Measurements from ENCODE around the gene SMIM33. TPM values are rescaled to one million over a fixed set of nuclear protein-coding genes. Genes with fewer than 3 reads are reported as not detected.

The SMIM33 gene
- total and polyA plus RNA-seq, 2 donors (not counting 1 experiment from before 2014, with no cell fraction given): not detected

- Histone ChIP-seq H2AFZ (ENCODE audit: low read length) (no peak overlapping the region), H3K4me3 (replicated peaks in 1 of 4; ENCODE audit: control extremely low read depth in 1 of 4, insufficient read depth in 1 of 4, low read depth in 3 of 4, low read length in 4 of 4) (no peak overlapping the region), H3K9ac (ENCODE audit: insufficient read depth, low read length) (no peak overlapping the region), H3K4me1 (ENCODE audit: control insufficient read depth, extremely low read depth, insufficient read depth, low read length) (no peaks in the 10 kb centered on the region), H3K4me2 (ENCODE audit: extremely low read depth, insufficient read depth, low read length) (no peak overlapping the region), H3K27ac (ENCODE audit: insufficient read depth, low read length) (no peak overlapping the region), H4K20me1 (ENCODE audit: control insufficient read depth, extremely low read depth, insufficient read depth, low read length) (no peaks in the 10 kb centered on the region), H3K9me3 (ENCODE audit: control insufficient read depth, insufficient read depth, low read depth, low read length) (no peaks in the 10 kb centered on the region), H3K79me2 (ENCODE audit: control insufficient read depth, insufficient read depth, low read length) (no peaks in the 10 kb centered on the region), H3K36me3 (ENCODE audit: control insufficient read depth, insufficient read depth, low read length) (no peaks in the 10 kb centered on the region), H3K27me3 (ENCODE audit: control insufficient read depth, insufficient read depth, low read length) (no peaks in the 10 kb centered on the region)
- TF ChIP-seq, protein P1, sequence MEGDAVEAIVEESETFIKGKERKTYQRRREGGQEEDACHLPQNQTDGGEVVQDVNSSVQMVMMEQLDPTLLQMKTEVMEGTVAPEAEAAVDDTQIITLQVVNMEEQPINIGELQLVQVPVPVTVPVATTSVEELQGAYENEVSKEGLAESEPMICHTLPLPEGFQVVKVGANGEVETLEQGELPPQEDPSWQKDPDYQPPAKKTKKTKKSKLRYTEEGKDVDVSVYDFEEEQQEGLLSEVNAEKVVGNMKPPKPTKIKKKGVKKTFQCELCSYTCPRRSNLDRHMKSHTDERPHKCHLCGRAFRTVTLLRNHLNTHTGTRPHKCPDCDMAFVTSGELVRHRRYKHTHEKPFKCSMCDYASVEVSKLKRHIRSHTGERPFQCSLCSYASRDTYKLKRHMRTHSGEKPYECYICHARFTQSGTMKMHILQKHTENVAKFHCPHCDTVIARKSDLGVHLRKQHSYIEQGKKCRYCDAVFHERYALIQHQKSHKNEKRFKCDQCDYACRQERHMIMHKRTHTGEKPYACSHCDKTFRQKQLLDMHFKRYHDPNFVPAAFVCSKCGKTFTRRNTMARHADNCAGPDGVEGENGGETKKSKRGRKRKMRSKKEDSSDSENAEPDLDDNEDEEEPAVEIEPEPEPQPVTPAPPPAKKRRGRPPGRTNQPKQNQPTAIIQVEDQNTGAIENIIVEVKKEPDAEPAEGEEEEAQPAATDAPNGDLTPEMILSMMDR (conservative IDR thresholded peaks at IDR 0.05 in 1 of 2, IDR thresholded peaks at IDR 0.05 in 1 of 2; ENCODE audit: low read depth in 1 of 2, low read length in 2 of 2): no peak
- peak in 1 of 2 donors; percentile 49 for DNase-seq (ENCODE audit: low read depth in 2 of 2)
Measured at GRCh38 chr5:139460455-139460854, 10.3 kb upstream of the SMIM33 start.

- no peaks in the 10 kb centered on the region for H3K79me2 ChIP-seq (ENCODE audit: control insufficient read depth, insufficient read depth, low read length)
- no peak overlapping the region for H3K4me2 ChIP-seq (ENCODE audit: extremely low read depth, insufficient read depth, low read length)
- no peak for DNase-seq (ENCODE audit: low read depth in 2 of 2)
Measured at GRCh38 chr5:139461176-139461575, 9.6 kb upstream of the SMIM33 start.

DNA sequence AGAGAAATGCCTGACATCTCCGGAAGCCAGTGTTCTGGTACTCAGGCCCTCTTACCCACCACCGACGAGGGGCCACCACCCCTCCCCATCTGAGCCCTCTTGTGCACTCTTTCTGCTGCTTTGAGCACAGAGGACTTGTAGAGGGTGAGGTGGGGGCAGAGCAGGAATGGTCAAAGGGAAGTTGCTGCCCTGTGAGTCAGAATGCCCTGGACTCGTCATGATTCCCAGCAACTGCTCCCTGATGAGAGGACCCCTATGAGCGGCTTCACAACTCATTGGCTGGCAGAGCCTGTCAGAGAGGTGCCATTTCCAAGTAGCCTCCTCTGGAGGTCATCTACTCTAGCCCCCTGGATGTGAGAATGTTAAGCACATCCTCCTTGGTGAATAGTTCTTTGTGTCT lies 9.1 kb upstream of the SMIM33 start:
- no peak overlapping the region for H3K4me2 ChIP-seq (ENCODE audit: extremely low read depth, insufficient read depth, low read length)
- H3K27me3 ChIP-seq (ENCODE audit: control insufficient read depth, insufficient read depth, low read length): no peaks in the 10 kb centered on the region
- peak; percentile 42 to 72 for DNase-seq (ENCODE audit: low read depth in 2 of 2)
- no peaks in the 10 kb centered on the region for H3K79me2 ChIP-seq (ENCODE audit: control insufficient read depth, insufficient read depth, low read length)
- TF ChIP-seq, protein P1 (conservative IDR thresholded peaks at IDR 0.05 in 1 of 2, IDR thresholded peaks at IDR 0.05 in 1 of 2; ENCODE audit: low read depth in 1 of 2, low read length in 2 of 2): no peak
- no peak for TF ChIP-seq EZH2 (IDR thresholded peaks at IDR 0.05; ENCODE audit: low read length, missing control alignments)
- no peak overlapping the region for H3K4me3 ChIP-seq (replicated peaks in 1 of 4; ENCODE audit: control extremely low read depth in 1 of 4, insufficient read depth in 1 of 4, low read depth in 3 of 4, low read length in 4 of 4)
- no peak overlapping the region for H2AFZ ChIP-seq (ENCODE audit: low read length)
- H3K27ac ChIP-seq (ENCODE audit: insufficient read depth, low read length): no peak overlapping the region
- H3K36me3 ChIP-seq (ENCODE audit: control insufficient read depth, insufficient read depth, low read length): no peaks in the 10 kb centered on the region
- no peaks in the 10 kb centered on the region for H3K4me1 ChIP-seq (ENCODE audit: control insufficient read depth, extremely low read depth, insufficient read depth, low read length)
- no peaks in the 10 kb centered on the region for H4K20me1 ChIP-seq (ENCODE audit: control insufficient read depth, extremely low read depth, insufficient read depth, low read length)
- no peaks in the 10 kb centered on the region for H3K9me3 ChIP-seq (ENCODE audit: control insufficient read depth, insufficient read depth, low read depth, low read length)
- no peak overlapping the region for H3K9ac ChIP-seq (ENCODE audit: insufficient read depth, low read length)

More at GRCh38 chr5:139461176-139461575, 9.6 kb upstream of the SMIM33 start:
- Histone ChIP-seq H3K27me3 (ENCODE audit: control insufficient read depth, insufficient read depth, low read length) (no peaks in the 10 kb centered on the region), H3K9me3 (ENCODE audit: control insufficient read depth, insufficient read depth, low read depth, low read length) (no peaks in the 10 kb centered on the region), H4K20me1 (ENCODE audit: control insufficient read depth, extremely low read depth, insufficient read depth, low read length) (no peaks in the 10 kb centered on the region), H3K4me3 (replicated peaks in 1 of 4; ENCODE audit: control extremely low read depth in 1 of 4, insufficient read depth in 1 of 4, low read depth in 3 of 4, low read length in 4 of 4) (no peak overlapping the region), H3K4me1 (ENCODE audit: control insufficient read depth, extremely low read depth, insufficient read depth, low read length) (no peaks in the 10 kb centered on the region), H3K27ac (ENCODE audit: insufficient read depth, low read length) (no peak overlapping the region), H2AFZ (ENCODE audit: low read length) (no peak overlapping the region), H3K9ac (ENCODE audit: insufficient read depth, low read length) (no peak overlapping the region), H3K36me3 (ENCODE audit: control insufficient read depth, insufficient read depth, low read length) (no peaks in the 10 kb centered on the region)
- TF ChIP-seq, protein P1 (conservative IDR thresholded peaks at IDR 0.05 in 1 of 2, IDR thresholded peaks at IDR 0.05 in 1 of 2; ENCODE audit: low read depth in 1 of 2, low read length in 2 of 2): no peak
- no peak for TF ChIP-seq EZH2 (IDR thresholded peaks at IDR 0.05; ENCODE audit: low read length, missing control alignments)

Measured in fibroblast of lung (primary cell).